ENCODE measurements around the gene MDFIC.

DNA sequence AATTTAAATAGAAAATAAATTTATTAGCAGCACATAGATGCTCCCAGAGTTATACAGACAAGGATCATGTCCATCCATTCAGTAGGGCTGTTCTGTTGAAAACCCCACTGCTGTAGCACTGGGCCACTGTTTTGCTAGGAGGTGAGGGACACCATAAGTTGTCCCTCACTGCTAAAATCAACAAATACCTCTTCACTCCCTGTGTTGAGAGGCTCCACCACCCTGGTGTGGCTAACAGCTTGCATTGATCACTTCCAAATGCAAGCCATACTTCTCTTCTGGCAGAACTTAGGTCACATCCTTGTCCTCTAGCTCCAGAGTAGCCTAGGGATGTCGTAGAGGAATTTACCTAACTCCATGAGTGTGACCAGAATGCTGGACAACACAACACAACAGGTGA, 55.4 kb downstream of the MDFIC start:
- TF ChIP-seq EZH2phosphoT487 (IDR thresholded peaks at IDR 0.05; ENCODE audit: unreplicated experiment), result no peak
- TF ChIP-seq, protein P1, sequence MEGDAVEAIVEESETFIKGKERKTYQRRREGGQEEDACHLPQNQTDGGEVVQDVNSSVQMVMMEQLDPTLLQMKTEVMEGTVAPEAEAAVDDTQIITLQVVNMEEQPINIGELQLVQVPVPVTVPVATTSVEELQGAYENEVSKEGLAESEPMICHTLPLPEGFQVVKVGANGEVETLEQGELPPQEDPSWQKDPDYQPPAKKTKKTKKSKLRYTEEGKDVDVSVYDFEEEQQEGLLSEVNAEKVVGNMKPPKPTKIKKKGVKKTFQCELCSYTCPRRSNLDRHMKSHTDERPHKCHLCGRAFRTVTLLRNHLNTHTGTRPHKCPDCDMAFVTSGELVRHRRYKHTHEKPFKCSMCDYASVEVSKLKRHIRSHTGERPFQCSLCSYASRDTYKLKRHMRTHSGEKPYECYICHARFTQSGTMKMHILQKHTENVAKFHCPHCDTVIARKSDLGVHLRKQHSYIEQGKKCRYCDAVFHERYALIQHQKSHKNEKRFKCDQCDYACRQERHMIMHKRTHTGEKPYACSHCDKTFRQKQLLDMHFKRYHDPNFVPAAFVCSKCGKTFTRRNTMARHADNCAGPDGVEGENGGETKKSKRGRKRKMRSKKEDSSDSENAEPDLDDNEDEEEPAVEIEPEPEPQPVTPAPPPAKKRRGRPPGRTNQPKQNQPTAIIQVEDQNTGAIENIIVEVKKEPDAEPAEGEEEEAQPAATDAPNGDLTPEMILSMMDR (conservative IDR thresholded peaks at IDR 0.05; ENCODE audit: low read depth in 2 of 2), result no peak
- no peak for TF ChIP-seq POLR2AphosphoS5 (IDR thresholded peaks at IDR 0.05; ENCODE audit: low read depth)
- TF ChIP-seq EZH2 (IDR thresholded peaks at IDR 0.05; ENCODE audit: low read depth, unreplicated experiment), result no peak
- no peak for TF ChIP-seq STAT1 (IDR thresholded peaks at IDR 0.05; ENCODE audit: unreplicated experiment)
- no peak for TF ChIP-seq CREB1 (CRISPR knock-in tag; IDR thresholded peaks at IDR 0.05; ENCODE audit: low read depth)
- no peak for TF ChIP-seq ZNF331 (CRISPR knock-in tag; IDR thresholded peaks at IDR 0.05; ENCODE audit: low read depth)
- TF ChIP-seq REST (IDR thresholded peaks at IDR 0.05; ENCODE audit: unreplicated experiment), result no peak
- TF ChIP-seq, protein P2, sequence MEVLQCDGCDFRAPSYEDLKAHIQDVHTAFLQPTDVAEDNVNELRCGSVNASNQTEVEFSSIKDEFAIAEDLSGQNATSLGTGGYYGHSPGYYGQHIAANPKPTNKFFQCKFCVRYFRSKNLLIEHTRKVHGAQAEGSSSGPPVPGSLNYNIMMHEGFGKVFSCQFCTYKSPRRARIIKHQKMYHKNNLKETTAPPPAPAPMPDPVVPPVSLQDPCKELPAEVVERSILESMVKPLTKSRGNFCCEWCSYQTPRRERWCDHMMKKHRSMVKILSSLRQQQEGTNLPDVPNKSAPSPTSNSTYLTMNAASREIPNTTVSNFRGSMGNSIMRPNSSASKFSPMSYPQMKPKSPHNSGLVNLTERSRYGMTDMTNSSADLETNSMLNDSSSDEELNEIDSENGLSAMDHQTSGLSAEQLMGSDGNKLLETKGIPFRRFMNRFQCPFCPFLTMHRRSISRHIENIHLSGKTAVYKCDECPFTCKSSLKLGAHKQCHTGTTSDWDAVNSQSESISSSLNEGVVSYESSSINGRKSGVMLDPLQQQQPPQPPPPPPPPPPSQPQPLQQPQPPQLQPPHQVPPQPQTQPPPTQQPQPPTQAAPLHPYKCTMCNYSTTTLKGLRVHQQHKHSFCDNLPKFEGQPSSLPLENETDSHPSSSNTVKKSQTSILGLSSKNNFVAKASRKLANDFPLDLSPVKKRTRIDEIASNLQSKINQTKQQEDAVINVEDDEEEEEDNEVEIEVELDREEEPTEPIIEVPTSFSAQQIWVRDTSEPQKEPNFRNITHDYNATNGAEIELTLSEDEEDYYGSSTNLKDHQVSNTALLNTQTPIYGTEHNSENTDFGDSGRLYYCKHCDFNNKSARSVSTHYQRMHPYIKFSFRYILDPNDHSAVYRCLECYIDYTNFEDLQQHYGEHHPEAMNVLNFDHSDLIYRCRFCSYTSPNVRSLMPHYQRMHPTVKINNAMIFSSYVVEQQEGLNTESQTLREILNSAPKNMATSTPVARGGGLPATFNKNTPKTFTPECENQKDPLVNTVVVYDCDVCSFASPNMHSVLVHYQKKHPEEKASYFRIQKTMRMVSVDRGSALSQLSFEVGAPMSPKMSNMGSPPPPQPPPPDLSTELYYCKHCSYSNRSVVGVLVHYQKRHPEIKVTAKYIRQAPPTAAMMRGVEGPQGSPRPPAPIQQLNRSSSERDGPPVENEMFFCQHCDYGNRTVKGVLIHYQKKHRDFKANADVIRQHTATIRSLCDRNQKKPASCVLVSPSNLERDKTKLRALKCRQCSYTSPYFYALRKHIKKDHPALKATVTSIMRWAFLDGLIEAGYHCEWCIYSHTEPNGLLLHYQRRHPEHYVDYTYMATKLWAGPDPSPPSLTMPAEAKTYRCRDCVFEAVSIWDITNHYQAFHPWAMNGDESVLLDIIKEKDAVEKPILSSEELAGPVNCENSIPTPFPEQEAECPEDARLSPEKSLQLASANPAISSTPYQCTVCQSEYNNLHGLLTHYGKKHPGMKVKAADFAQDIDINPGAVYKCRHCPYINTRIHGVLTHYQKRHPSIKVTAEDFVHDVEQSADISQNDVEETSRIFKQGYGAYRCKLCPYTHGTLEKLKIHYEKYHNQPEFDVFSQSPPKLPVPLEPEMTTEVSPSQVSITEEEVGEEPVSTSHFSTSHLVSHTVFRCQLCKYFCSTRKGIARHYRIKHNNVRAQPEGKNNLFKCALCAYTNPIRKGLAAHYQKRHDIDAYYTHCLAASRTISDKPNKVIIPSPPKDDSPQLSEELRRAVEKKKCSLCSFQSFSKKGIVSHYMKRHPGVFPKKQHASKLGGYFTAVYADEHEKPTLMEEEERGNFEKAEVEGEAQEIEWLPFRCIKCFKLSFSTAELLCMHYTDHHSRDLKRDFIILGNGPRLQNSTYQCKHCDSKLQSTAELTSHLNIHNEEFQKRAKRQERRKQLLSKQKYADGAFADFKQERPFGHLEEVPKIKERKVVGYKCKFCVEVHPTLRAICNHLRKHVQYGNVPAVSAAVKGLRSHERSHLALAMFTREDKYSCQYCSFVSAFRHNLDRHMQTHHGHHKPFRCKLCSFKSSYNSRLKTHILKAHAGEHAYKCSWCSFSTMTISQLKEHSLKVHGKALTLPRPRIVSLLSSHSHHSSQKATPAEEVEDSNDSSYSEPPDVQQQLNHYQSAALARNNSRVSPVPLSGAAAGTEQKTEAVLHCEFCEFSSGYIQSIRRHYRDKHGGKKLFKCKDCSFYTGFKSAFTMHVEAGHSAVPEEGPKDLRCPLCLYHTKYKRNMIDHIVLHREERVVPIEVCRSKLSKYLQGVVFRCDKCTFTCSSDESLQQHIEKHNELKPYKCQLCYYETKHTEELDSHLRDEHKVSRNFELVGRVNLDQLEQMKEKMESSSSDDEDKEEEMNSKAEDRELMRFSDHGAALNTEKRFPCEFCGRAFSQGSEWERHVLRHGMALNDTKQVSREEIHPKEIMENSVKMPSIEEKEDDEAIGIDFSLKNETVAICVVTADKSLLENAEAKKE (CRISPR knock-in tag; IDR thresholded peaks at IDR 0.05), result peak; percentile 82
- TF ChIP-seq JUNB (IDR thresholded peaks at IDR 0.05; ENCODE audit: unreplicated experiment), result no peak
